HG03064 (cell line): Measurements from ENCODE around the gene DAB2.
"Not testable (repeated sequence)": the region's sequence is repeated elsewhere in the genome, so short reads cannot be mapped to it uniquely, and the experiment has no call there.

Experiments used
- ATAC-seq: cut with Tn5 transposase; IDR thresholded peaks from one replicate; pipeline ENCODE4 v1.9.1; 2021; ENCODE audit warnings: low read depth; ENCODE audit not compliant: unreplicated experiment

The DAB2 gene

GRCh38 chr5:39353717-39354399 is 70.9 kb downstream of the DAB2 start:
- ATAC-seq = no peak

GRCh38 chr5:39352951-39353350 is 71.8 kb downstream of the DAB2 start:
- ATAC-seq = no peak

GRCh38 chr5:39352170-39352569 is 72.6 kb downstream of the DAB2 start:
- no peak for ATAC-seq

GRCh38 chr5:39349484-39349883 is 75.3 kb downstream of the DAB2 start:
- ATAC-seq = no peak

- ATAC-seq = no peak
Observed at GRCh38 chr5:39342460-39342859, 82.3 kb downstream of the DAB2 start.

GRCh38 chr5:39341896-39342295 is 82.9 kb downstream of the DAB2 start:
- no peak for ATAC-seq

GRCh38 chr5:39340506-39340905 is 84.3 kb downstream of the DAB2 start:
- no peak for ATAC-seq

- no peak for ATAC-seq
Observed at GRCh38 chr5:39337252-39337915, 87.4 kb downstream of the DAB2 start.

GRCh38 chr5:39334296-39334695 is 90.5 kb downstream of the DAB2 start:
- ATAC-seq = not testable (repeated sequence)

- no peak for ATAC-seq
Observed at GRCh38 chr5:39333104-39333503, 91.7 kb downstream of the DAB2 start.

- ATAC-seq = no peak
Observed at GRCh38 chr5:39331861-39332381, 92.9 kb downstream of the DAB2 start.

- no peak for ATAC-seq
Observed at GRCh38 chr5:39328731-39329130, 96.0 kb downstream of the DAB2 start.

GRCh38 chr5:39323542-39323941 is 101.2 kb downstream of the DAB2 start:
- no peak for ATAC-seq
